IMR-90 (cell line): ENCODE data around the gene MRPL48. TPM values are rescaled to one million over a fixed set of nuclear protein-coding genes. Genes with fewer than 3 reads are reported as not detected.

ENCODE experiments used
- ATAC-seq: fragments of 200-7000 bp; cut with Tn5 transposase; 2 replicates; pipeline ENCODE4 v1.9.1; 2020; ENCODE audit warnings: low read depth, mild to moderate bottlenecking, moderate library complexity
- BruUV-seq: library from RNA; stranded (reverse); fragments of 400-500 nt; replicated peaks from 2 replicates; lab custom pipeline; 2021; lab: Mats Ljungman, UMichigan
- CTCF ChIA-PET: fragments of 300-600 bp; formaldehyde crosslinking; extraction: SDS; loops from one replicate; lab custom pipeline; 2021; ENCODE audit warnings: antibody characterized with exemption; lab: Yijun Ruan, JAX
- POLR2A ChIA-PET: fragments of 300-600 bp; sonication (Branson Sonifier 250); formaldehyde crosslinking; loops from one replicate; lab custom pipeline; 2022; ENCODE audit warnings: antibody characterized with exemption; ENCODE audit not compliant: unreplicated experiment; lab: Charles Lee
- DNase-seq: peaks from one replicate; pipeline ENCODE4 v3.0.0; 2013
- H2AFZ ChIP-seq: replicated peaks from 2 replicates; pipeline ENCODE3; 2013; ENCODE audit warnings: low read length, mild to moderate bottlenecking; ENCODE audit not compliant: poor library complexity
- H2AK5ac ChIP-seq: 2 replicates; pipeline ENCODE4 v1.6.1; 2013; ENCODE audit warnings: low read depth, low read length, inconsistent platforms
- H2AK9ac ChIP-seq: replicated peaks from 2 replicates; pipeline ENCODE3; 2013; ENCODE audit warnings: mild to moderate bottlenecking, low read depth, low read length, moderate library complexity; ENCODE audit not compliant: poor library complexity
- H2BK120ac ChIP-seq: 2 replicates; pipeline ENCODE4 v1.6.1; 2013; ENCODE audit warnings: low read depth, low read length, inconsistent platforms
- H2BK15ac ChIP-seq: 3 replicates; pipeline ENCODE4 v1.6.1; 2013; ENCODE audit warnings: low read depth, low read length, inconsistent platforms
- H2BK20ac ChIP-seq: 2 replicates; pipeline ENCODE4 v1.6.1; 2013; ENCODE audit warnings: low read depth, mild to moderate bottlenecking, inconsistent platforms, low read length, moderate library complexity
- H2BK5ac ChIP-seq: 2 replicates; pipeline ENCODE4 v1.6.1; 2013; ENCODE audit warnings: mild to moderate bottlenecking, low read depth, low read length, inconsistent platforms; ENCODE audit not compliant: poor library complexity, severe bottlenecking
- H3K14ac ChIP-seq: replicated peaks from 2 replicates; pipeline ENCODE4 v1.6.1; 2013; ENCODE audit warnings: low read depth, low read length, inconsistent platforms
- H3K18ac ChIP-seq: 2 replicates; pipeline ENCODE4 v1.6.1; 2013; ENCODE audit warnings: low read depth, low read length, control low read depth
- H3K23ac ChIP-seq: 2 replicates; pipeline ENCODE4 v1.6.1; 2013; ENCODE audit warnings: low read depth, low read length, inconsistent platforms
- H3K27ac ChIP-seq: 2 replicates; pipeline ENCODE4 v1.5.1; 2013; ENCODE audit warnings: mild to moderate bottlenecking, control low read depth, low read length; ENCODE audit not compliant: insufficient read depth
- H3K27me3 ChIP-seq: 2 replicates; pipeline ENCODE4 v1.6.1; 2013; ENCODE audit warnings: low read length; ENCODE audit not compliant: control insufficient read depth, insufficient read depth
- H3K36me3 ChIP-seq: 2 replicates; pipeline ENCODE4 v1.6.1; 2013; ENCODE audit warnings: low read length, mixed read lengths; ENCODE audit not compliant: control insufficient read depth, insufficient read depth
- H3K4ac ChIP-seq: 2 replicates; pipeline ENCODE4 v1.6.1; 2013; ENCODE audit warnings: low read depth, low read length, inconsistent platforms
- H3K4me1 ChIP-seq: 2 replicates; pipeline ENCODE4 v1.6.1; 2013; ENCODE audit warnings: low read length, mixed read lengths; ENCODE audit not compliant: control insufficient read depth, insufficient read depth
- H3K4me2 ChIP-seq: 2 replicates; pipeline ENCODE4 v1.6.1; 2013; ENCODE audit warnings: low read depth, mild to moderate bottlenecking, control low read depth, low read length, moderate library complexity
- H3K4me3 ChIP-seq: 2 replicates; pipeline ENCODE4 v1.5.1; 2013; ENCODE audit warnings: low read depth, mild to moderate bottlenecking, control low read depth, low read length, moderate library complexity; ENCODE audit not compliant: insufficient read depth
- H3K56ac ChIP-seq: 2 replicates; pipeline ENCODE4 v1.6.1; 2013; ENCODE audit warnings: low read length, inconsistent platforms; ENCODE audit not compliant: insufficient read depth; ENCODE audit errors: extremely low read depth
- H3K79me1 ChIP-seq, 2 experiments: 2 replicates each; pipeline ENCODE4 v1.6.1; 2013; ENCODE audit warnings: low read length in 2 of 2, inconsistent platforms in 1 of 2, low read depth in 1 of 2
- H3K9ac ChIP-seq: 2 replicates; pipeline ENCODE4 v1.6.1; 2013; ENCODE audit warnings: low read depth, low read length, control low read depth
- H3K9me1 ChIP-seq: 2 replicates; pipeline ENCODE4 v1.6.1; 2013; ENCODE audit warnings: low read length, inconsistent platforms; ENCODE audit not compliant: insufficient read depth
- H3K9me3 ChIP-seq: 2 replicates; pipeline ENCODE4 v1.6.1; 2013; ENCODE audit warnings: low read length; ENCODE audit not compliant: control insufficient read depth, insufficient read depth
- H4K20me1 ChIP-seq: 2 replicates; pipeline ENCODE4 v1.6.1; 2013; ENCODE audit warnings: low read length, inconsistent platforms; ENCODE audit not compliant: insufficient read depth
- H4K5ac ChIP-seq: 2 replicates; pipeline ENCODE4 v1.6.1; 2013; ENCODE audit warnings: mild to moderate bottlenecking, low read depth, low read length, control low read depth
- H4K8ac ChIP-seq, 2 experiments: 2 replicates each; pipeline ENCODE4 v1.6.1; 2013; ENCODE audit warnings: low read depth in 2 of 2, low read length in 2 of 2, control low read depth in 1 of 2, inconsistent platforms in 1 of 2
- H4K91ac ChIP-seq: 2 replicates; pipeline ENCODE4 v1.6.1; 2013; ENCODE audit warnings: low read depth, low read length, inconsistent platforms; ENCODE audit not compliant: insufficient read depth
- BHLHE40 ChIP-seq: fragments of 150-350 bp; IDR thresholded peaks from 2 replicates; pipeline ENCODE4 v1.6.1; 2016; ENCODE audit warnings: mild to moderate bottlenecking, low read depth, low read length
- MAZ ChIP-seq: IDR thresholded peaks from 2 replicates; pipeline ENCODE4 v1.6.1; 2012; ENCODE audit warnings: low read depth, mild to moderate bottlenecking, low read length, improper control_type of control experiment, moderate library complexity, borderline replicate concordance
- MXI1 ChIP-seq: IDR thresholded peaks from 2 replicates; pipeline ENCODE4 v1.6.1; 2012; ENCODE audit warnings: low read depth, mild to moderate bottlenecking, low read length, moderate library complexity, borderline replicate concordance
- POLR2A ChIP-seq: IDR thresholded peaks from 2 replicates; pipeline ENCODE4 v1.6.1; 2012; ENCODE audit warnings: mild to moderate bottlenecking, low read depth, low read length
- RFX5 ChIP-seq: IDR thresholded peaks from 2 replicates; pipeline ENCODE4 v1.8.0; 2012; ENCODE audit warnings: low read depth, mild to moderate bottlenecking, low read length, moderate library complexity
- SMC3 ChIP-seq: fragments of 150-350 bp; IDR thresholded peaks from 2 replicates; pipeline ENCODE4 v1.6.1; 2016; ENCODE audit warnings: low read depth, mild to moderate bottlenecking, antibody characterized with exemption, low read length, moderate library complexity
- WGBS, 2 experiments: methylation state at CpG; one replicate each; pipeline versions ENCODE4 v1.1.5 to v1.1.7; 2013; ENCODE audit warnings: missing lambda C conversion rate in 2 of 2; ENCODE audit not compliant: insufficient read length in 1 of 2; ENCODE audit errors: extremely low coverage in 2 of 2; 5-methylcytosine and 5-hydroxymethylcytosine counted together
- dilution Hi-C: fragments of 300-500 bp; cut with HindIII; formaldehyde crosslinking; loops from one replicate; pipeline ENCODE4 v1.14.3; 2018; ENCODE audit warnings: low sequenced_read_pairs; ENCODE audit not compliant: unreplicated experiment
- in situ Hi-C: fragments of 300-500 bp; cut with MboI; formaldehyde crosslinking; loops from 3 replicates; pipeline ENCODE4 v1.14.3; 2019; ENCODE audit warnings: low sequenced_read_pairs, inconsistent platforms, mixed read lengths
- intact Hi-C: fragments of 100-400 bp; cut with micrococcal nuclease; formaldehyde crosslinking; loops from 2 replicates; pipeline ENCODE4 v1.10.0; 2022
- polyA plus RNA-seq, 3 experiments: library from polyadenylated mRNA; depleted of rRNA; stranded (reverse); fragments of >200 nt; gene quantifications; 2 replicates each; pipeline ENCODE4 v1.2.3, GENCODE V29; 2012; ENCODE audit warnings: low replicate concordance in 1 of 3
- total RNA-seq: library from RNA; depleted of rRNA; stranded (reverse); fragments of >200 nt; gene quantifications from 2 replicates; pipeline ENCODE4 v1.2.3, GENCODE V29; 2012

Gene MRPL48
- total and polyA plus RNA-seq, 2 of the 4 experiments (the other 2 are of a cell fraction): 24.0 to 29.4 TPM

DNA sequence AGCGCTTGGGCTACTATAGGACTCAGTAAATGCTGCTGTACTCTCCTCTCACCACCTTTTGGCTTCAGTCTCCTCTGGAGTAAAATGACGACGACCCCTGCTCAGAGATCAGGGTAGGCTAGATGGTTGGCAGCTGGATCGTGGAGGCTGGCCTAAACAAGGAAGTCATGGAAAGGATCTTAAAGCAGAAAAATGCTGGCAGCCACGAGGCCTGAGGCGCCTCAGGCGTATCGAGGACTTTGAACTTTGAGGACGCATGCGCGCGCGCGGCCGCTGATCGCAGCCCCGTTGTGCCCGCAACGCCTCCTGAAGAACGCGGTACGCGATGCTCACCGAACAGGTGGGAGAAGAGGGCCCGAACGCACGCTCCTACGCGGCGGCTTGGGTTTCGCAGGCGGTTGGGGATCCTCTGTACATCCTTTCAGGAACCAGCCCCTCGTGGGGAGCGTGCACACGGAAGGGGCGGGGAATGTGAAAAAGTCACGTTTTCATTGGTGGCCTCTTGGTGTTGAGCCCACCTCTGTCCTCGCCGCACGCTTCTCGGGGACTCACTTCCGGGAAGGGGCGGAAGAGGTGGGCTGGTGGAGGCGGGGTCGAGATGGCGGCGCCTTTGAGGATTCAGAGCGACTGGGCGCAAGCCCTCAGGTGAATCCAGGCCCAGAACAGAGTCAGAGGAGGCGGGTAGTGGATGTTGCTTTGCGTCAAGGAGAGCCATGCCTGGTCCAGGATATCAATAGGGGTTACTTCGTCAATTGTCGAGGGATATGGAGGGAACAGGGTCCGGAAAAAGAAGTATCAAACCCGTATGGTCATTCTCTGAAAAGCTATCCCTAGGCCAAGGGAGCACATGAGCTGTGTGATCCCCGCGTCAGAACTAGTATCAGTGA lies 89.0 kb downstream of the MRPL48 start, which contains the start of the genes COA4 and PAAF1:
TSS of gene COA4 (minus strand) at position 423 of the 887 bp plus-strand sequence. CDS start 3,468 bp downstream, outside the sequence.
TSS of gene PAAF1 (plus strand) at position 576 of the 887 bp plus-strand sequence. CDS start at position 599, 23 bp downstream.
- Histone ChIP-seq H3K27me3 (no peaks in the 10 kb centered on the region), H3K4me2 (peak within 1 kb of the TSS; percentile 97), H3K14ac (peak within 1 kb of the TSS; percentile 97), H3K4ac (peak within 1 kb of the TSS; percentile 93), H3K79me1 (peaks cover 33 to 49% of the 10 kb centered on the region in 2 experiments), H2BK20ac (no peak within 1 kb of the TSS), H3K56ac (peak within 1 kb of the TSS; percentile 94), H4K91ac (peak within 1 kb of the TSS; percentile 90), H4K8ac (peak within 1 kb of the TSS; percentile 93 to 98), H2BK120ac (peak within 1 kb of the TSS; percentile 57), H3K4me3 (peak within 1 kb of the TSS; percentile 97), H3K18ac (peak within 1 kb of the TSS; percentile 89), H3K9me3 (no peaks in the 10 kb centered on the region), H3K9me1 (peaks cover 3% of the 10 kb centered on the region; the same call in 1 of the 2 replicates), H2BK15ac (peak within 1 kb of the TSS; percentile 41; the same call in 1 of the 3 replicates), H3K9ac (peak within 1 kb of the TSS; percentile 99), H2AK9ac (peak within 1 kb of the TSS; percentile 97), H3K23ac (peak within 1 kb of the TSS; percentile 88), H2AK5ac (peak within 1 kb of the TSS; percentile 81), H3K4me1 (peaks cover 5% of the 10 kb centered on the region), H3K27ac (peak within 1 kb of the TSS; percentile 99), H3K36me3 (peaks cover 13% of the 10 kb centered on the region), H2BK5ac (peak within 1 kb of the TSS; percentile 91), H2AFZ (peak within 1 kb of the TSS; percentile 95), H4K5ac (peak within 1 kb of the TSS; percentile 98), H4K20me1 (no peaks in the 10 kb centered on the region)
- ATAC-seq (peak; percentile 97), DNase-seq (peak; percentile 95)
- in situ Hi-C loops: no loop called here
- TSS peak; percentile 67 for BruUV-seq
- intact Hi-C loops: loop anchor here (1.0 to 5.0 kb wide), 2 partner anchors 89 to 116 kb away; partner anchors contain the start of gene MRPL48
- 0% methylated on average over 27 of the region's 57 CpGs; no CpG with 5 or more reads in 1 of the 2 experiments for WGBS, 2 experiments
- ChIA-PET POLR2A (no interaction called here), CTCF (no interaction called here)
- dilution Hi-C loops: no loop called here
- TF ChIP-seq POLR2A (peak; percentile 68; the same call in 1 of the 2 replicates), RFX5 (no peak), BHLHE40 (peak; percentile 93), MAZ (peak; percentile 60; the same call in 1 of the 2 replicates), SMC3 (no peak), MXI1 (peak; percentile 87)
